SU-DHL-6 (cell line): ENCODE results near the gene DYNC1H1.

Experiments used
- H2AFZ ChIP-seq: fragments of 200-600 bp; sonication (generic); 2 replicates; pipeline ENCODE4 v1.6.1; 2014; ENCODE audit warnings: low read depth, mild to moderate bottlenecking, moderate library complexity, mixed read lengths, antibody characterized with exemption, low read length; ENCODE audit not compliant: severe bottlenecking
- H3F3A ChIP-seq: fragments of 200-600 bp; shearing (Covaris generic); 2 replicates; pipeline ENCODE4 v1.6.0; 2016; ENCODE audit warnings: antibody characterized with exemption, mild to moderate bottlenecking; ENCODE audit not compliant: insufficient read depth
- H3K27ac ChIP-seq: fragments of 200-600 bp; sonication (generic); 2 replicates; pipeline ENCODE4 v1.5.1; 2016; ENCODE audit warnings: low read depth, mild to moderate bottlenecking, low read length, moderate library complexity, mixed read lengths
- H3K27me3 ChIP-seq: fragments of 200-600 bp; sonication (generic), shearing (Covaris generic); 2 replicates; pipeline ENCODE4 v1.6.0; 2014; ENCODE audit warnings: mild to moderate bottlenecking, low read length
- H3K36me3 ChIP-seq: fragments of 200-600 bp; sonication (generic); 2 replicates; pipeline ENCODE4 v1.6.1; 2014; ENCODE audit warnings: mild to moderate bottlenecking, low read length, mixed read lengths
- H3K4me2 ChIP-seq: fragments of 300-600, 200-600 bp; shearing (Covaris generic), sonication (generic); 2 replicates; pipeline ENCODE4 v1.6.0; 2014; ENCODE audit warnings: low read length, low read depth, mild to moderate bottlenecking; ENCODE audit not compliant: poor library complexity, severe bottlenecking
- H3K4me3 ChIP-seq: fragments of 200-600 bp; sonication (generic); 2 replicates; pipeline ENCODE4 v1.5.1; 2014; ENCODE audit warnings: antibody characterized with exemption, low read length, mild to moderate bottlenecking, mixed read lengths; ENCODE audit not compliant: insufficient read depth, poor library complexity, severe bottlenecking
- H3K79me2 ChIP-seq: fragments of 200-600 bp; sonication (generic); 2 replicates; pipeline ENCODE4 v1.6.1; 2014; ENCODE audit warnings: mild to moderate bottlenecking, low read length, moderate library complexity; ENCODE audit not compliant: insufficient read depth
- H3K9ac ChIP-seq: fragments of 200-600 bp; sonication (generic); 2 replicates; pipeline ENCODE4 v1.7.0; 2014; ENCODE audit warnings: mild to moderate bottlenecking, low read length
- H3K9me2 ChIP-seq: fragments of 200-600 bp; sonication (generic); replicated peaks from 2 replicates; pipeline ENCODE4 v1.6.1; 2014; ENCODE audit warnings: low read length; ENCODE audit not compliant: insufficient read depth
- H3K9me3 ChIP-seq: fragments of 200-600 bp; sonication (generic); 2 replicates; pipeline ENCODE4 v1.6.1; 2014; ENCODE audit warnings: low read length, mixed read lengths; ENCODE audit not compliant: insufficient read depth
- H4K20me1 ChIP-seq: fragments of 200-600 bp; sonication (generic); 2 replicates; pipeline ENCODE4 v1.6.1; 2014; ENCODE audit warnings: low read depth, mild to moderate bottlenecking, antibody characterized with exemption, low read length, moderate library complexity, mixed read lengths
- EZH2phosphoT487 ChIP-seq: fragments of 200-600 bp; sonication (generic), shearing (Covaris generic); conservative IDR thresholded peaks from 2 replicates; pipeline ENCODE4 v1.6.1; 2018; ENCODE audit warnings: mild to moderate bottlenecking, antibody characterized with exemption, low read length, moderate library complexity, mixed read lengths
- TF ChIP-seq, protein P1 (sequence below): fragments of 200-600 bp; sonication (generic); IDR thresholded peaks from one replicate; pipeline ENCODE4 v1.5.1; 2017; ENCODE audit warnings: antibody characterized with exemption, mild to moderate bottlenecking, low read length, moderate library complexity; ENCODE audit not compliant: insufficient read depth, poor library complexity, severe bottlenecking

DYNC1H1 gene

DNA sequence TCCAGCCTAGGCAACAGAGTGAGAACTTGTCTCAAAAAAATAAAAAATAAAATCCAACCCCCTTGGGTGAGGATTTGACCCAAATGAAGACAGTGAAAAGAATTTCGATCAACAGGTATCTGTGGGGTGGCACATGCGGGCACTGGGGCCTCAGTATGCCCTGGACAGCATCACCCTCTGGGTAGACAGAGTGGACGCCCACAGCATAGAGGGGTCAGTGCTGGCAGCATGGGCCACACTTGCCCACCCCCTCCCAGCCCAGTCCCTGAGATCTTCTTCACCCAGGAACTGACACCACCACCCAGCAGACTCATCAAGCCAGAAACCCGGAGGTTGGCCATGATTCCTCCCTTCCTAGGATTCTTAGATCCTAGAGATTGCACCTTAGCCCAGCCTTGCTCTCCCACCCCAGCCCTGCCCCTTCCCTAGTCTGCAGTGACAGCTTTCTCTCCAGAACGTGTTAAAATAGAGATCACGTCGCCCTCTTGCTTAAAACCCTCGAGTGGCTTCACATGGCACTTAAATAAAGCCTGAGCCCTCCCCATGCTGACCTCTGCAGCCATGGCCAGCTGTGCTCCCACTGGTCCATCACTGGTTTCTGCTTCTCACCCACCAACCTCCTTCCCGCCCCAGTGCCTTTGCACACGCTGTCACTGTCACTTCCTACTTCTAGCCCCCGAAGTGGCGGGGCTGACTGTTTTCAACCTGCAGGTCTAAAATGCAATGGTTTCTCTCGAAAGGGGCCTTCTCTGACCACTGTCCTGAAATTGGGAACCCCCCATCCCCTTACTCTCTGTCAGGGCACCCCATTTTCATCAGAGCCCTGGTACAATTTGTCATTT lies 26.2 kb upstream of the DYNC1H1 start:
- Histone ChIP-seq H3K27me3 (no peaks in the 10 kb centered on the region), H4K20me1 (no peaks in the 10 kb centered on the region), H3K9ac (no peak overlapping the region), H3K9me2 (no peaks in the 10 kb centered on the region), H3K27ac (no peak overlapping the region), H2AFZ (no peak overlapping the region), H3F3A (no peaks in the 10 kb centered on the region), H3K4me3 (no peak overlapping the region), H3K79me2 (no peaks in the 10 kb centered on the region), H3K9me3 (no peaks in the 10 kb centered on the region), H3K36me3 (no peaks in the 10 kb centered on the region), H3K4me2 (no peak overlapping the region)
- TF ChIP-seq EZH2phosphoT487, result no peak
- TF ChIP-seq, protein P1, sequence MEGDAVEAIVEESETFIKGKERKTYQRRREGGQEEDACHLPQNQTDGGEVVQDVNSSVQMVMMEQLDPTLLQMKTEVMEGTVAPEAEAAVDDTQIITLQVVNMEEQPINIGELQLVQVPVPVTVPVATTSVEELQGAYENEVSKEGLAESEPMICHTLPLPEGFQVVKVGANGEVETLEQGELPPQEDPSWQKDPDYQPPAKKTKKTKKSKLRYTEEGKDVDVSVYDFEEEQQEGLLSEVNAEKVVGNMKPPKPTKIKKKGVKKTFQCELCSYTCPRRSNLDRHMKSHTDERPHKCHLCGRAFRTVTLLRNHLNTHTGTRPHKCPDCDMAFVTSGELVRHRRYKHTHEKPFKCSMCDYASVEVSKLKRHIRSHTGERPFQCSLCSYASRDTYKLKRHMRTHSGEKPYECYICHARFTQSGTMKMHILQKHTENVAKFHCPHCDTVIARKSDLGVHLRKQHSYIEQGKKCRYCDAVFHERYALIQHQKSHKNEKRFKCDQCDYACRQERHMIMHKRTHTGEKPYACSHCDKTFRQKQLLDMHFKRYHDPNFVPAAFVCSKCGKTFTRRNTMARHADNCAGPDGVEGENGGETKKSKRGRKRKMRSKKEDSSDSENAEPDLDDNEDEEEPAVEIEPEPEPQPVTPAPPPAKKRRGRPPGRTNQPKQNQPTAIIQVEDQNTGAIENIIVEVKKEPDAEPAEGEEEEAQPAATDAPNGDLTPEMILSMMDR, result no peak

DNA sequence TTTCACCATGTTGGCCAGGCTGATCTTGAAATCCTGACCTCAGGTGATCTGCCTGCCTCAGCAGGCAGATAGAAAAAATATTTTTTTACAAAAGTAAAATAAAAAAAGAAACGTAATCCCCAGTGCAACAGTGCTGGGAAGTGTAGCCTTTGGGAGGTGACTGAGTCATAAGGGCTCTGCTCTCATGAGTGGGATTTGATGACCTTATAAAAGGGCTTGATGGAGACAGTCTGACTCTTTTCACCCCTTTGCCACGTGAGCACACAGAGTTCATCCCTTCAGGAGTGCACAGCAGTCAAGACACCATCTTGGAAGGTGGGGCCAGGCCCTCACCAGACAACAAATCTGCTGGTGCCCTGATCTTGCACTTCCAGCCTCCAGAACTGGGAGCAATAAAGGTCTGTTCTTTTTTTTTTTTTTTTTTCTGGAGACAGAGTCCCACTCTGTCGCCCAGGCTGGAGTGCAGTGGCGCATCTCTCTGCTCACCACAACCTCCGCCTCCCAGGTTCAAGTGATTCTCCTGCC lies 24.7 kb upstream of the DYNC1H1 start:
- no peaks in the 10 kb centered on the region for H4K20me1 ChIP-seq
- no peak overlapping the region for H3K9ac ChIP-seq
- no peaks in the 10 kb centered on the region for H3K36me3 ChIP-seq
- H3K9me3 ChIP-seq, result no peaks in the 10 kb centered on the region
- no peak overlapping the region for H3K4me3 ChIP-seq
- TF ChIP-seq, protein P1, result no peak
- TF ChIP-seq EZH2phosphoT487, result no peak
- no peak overlapping the region for H2AFZ ChIP-seq
- no peak overlapping the region for H3K4me2 ChIP-seq
- no peaks in the 10 kb centered on the region for H3K27me3 ChIP-seq
- H3K79me2 ChIP-seq, result no peaks in the 10 kb centered on the region
- no peaks in the 10 kb centered on the region for H3K9me2 ChIP-seq
- H3K27ac ChIP-seq, result no peak overlapping the region
- no peaks in the 10 kb centered on the region for H3F3A ChIP-seq

DNA sequence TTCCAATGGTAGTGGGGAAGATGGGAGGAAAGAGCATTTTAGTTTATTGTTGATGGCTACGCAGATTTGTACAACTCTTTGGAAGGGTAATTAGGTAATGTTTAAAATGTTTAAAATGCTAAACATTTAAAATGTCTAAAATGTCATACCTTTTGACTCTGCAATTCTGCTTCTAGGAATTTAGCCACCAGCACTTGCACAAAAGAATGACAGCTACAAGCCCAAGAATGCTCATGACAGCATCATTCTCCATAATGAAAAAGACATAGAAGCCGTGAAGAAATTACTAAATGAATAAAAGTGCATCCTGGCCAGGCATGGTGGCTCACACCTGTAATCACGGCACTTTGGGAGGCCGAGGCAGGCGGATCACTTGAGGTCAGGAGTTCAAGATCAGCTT lies 19.9 kb upstream of the DYNC1H1 start:
- TF ChIP-seq EZH2phosphoT487, result no peak
- TF ChIP-seq, protein P1, result no peak
- H3K79me2 ChIP-seq, result peaks cover 5% of the 10 kb centered on the region
- no peaks in the 10 kb centered on the region for H3F3A ChIP-seq
- H3K9me2 ChIP-seq, result no peaks in the 10 kb centered on the region
- H3K9ac ChIP-seq, result no peak overlapping the region
- H4K20me1 ChIP-seq, result no peaks in the 10 kb centered on the region
- no peak overlapping the region for H3K4me2 ChIP-seq
- H3K36me3 ChIP-seq, result no peaks in the 10 kb centered on the region
- no peaks in the 10 kb centered on the region for H3K9me3 ChIP-seq
- H3K27ac ChIP-seq, result no peak overlapping the region
- no peak overlapping the region for H3K4me3 ChIP-seq
- no peak overlapping the region for H2AFZ ChIP-seq
- no peaks in the 10 kb centered on the region for H3K27me3 ChIP-seq
